Endothelial cell of hepatic sinusoid (primary cell): ENCODE results near the gene SGSH.
"Not testable (repeated sequence)": the region's sequence is repeated elsewhere in the genome, so short reads cannot be mapped to it uniquely, and the experiment has no call there.

Source experiments
- in situ Hi-C: cut with HindIII; loops from 2 replicates; pipeline ENCODE4 v1.10.0; 2017; ENCODE audit warnings: low sequenced_read_pairs

The SGSH gene

GRCh38 chr17:80253631-80254395 lies 33.7 kb upstream of the SGSH start:
- in situ Hi-C loops, result no loop called here

GRCh38 chr17:80252871-80253270 lies 32.7 kb upstream of the SGSH start:
- in situ Hi-C loops, result no loop called here

GRCh38 chr17:80251966-80252365 lies 31.8 kb upstream of the SGSH start:
- in situ Hi-C loops, result no loop called here

GRCh38 chr17:80248894-80249710 lies 29.0 kb upstream of the SGSH start:
- in situ Hi-C loops, result no loop called here

GRCh38 chr17:80248001-80248893 lies 28.1 kb upstream of the SGSH start:
- in situ Hi-C loops, result no loop called here

GRCh38 chr17:80247561-80247960 lies 27.4 kb upstream of the SGSH start:
- in situ Hi-C loops, result no loop called here

- in situ Hi-C loops, result no loop called here
These were observed 26.6 kb upstream of the SGSH start for GRCh38 chr17:80246726-80247125.

- in situ Hi-C loops, result no loop called here
These were observed 26.1 kb upstream of the SGSH start for GRCh38 chr17:80246266-80246681.

- in situ Hi-C loops, result no loop called here
These were observed 25.6 kb upstream of the SGSH start for GRCh38 chr17:80245566-80246265.

GRCh38 chr17:80244871-80245509 lies 24.9 kb upstream of the SGSH start:
- in situ Hi-C loops, result no loop called here

GRCh38 chr17:80244448-80244847 lies 24.3 kb upstream of the SGSH start:
- in situ Hi-C loops, result not testable (repeated sequence)

GRCh38 chr17:80243526-80244433 lies 23.6 kb upstream of the SGSH start:
- in situ Hi-C loops, result no loop called here

GRCh38 chr17:80242505-80242904 lies 22.4 kb upstream of the SGSH start:
- in situ Hi-C loops, result no loop called here

- in situ Hi-C loops, result no loop called here
These were observed 17.3 kb upstream of the SGSH start for GRCh38 chr17:80237386-80237785.

- in situ Hi-C loops, result no loop called here
These were observed 16.8 kb upstream of the SGSH start for GRCh38 chr17:80236911-80237310.

- in situ Hi-C loops, result no loop called here
These were observed 13.1 kb upstream of the SGSH start for GRCh38 chr17:80233202-80233601.

- in situ Hi-C loops, result no loop called here
These were observed 12.3 kb upstream of the SGSH start for GRCh38 chr17:80232438-80232837.

- in situ Hi-C loops, result no loop called here
These were observed 8.9 kb upstream of the SGSH start for GRCh38 chr17:80229011-80229410.

GRCh38 chr17:80228477-80228876 lies 8.3 kb upstream of the SGSH start:
- in situ Hi-C loops, result no loop called here
